Brain microvascular endothelial cell (primary cell): Measurements from ENCODE around the gene ORMDL2.
A peak's percentile ranks its signal among the peaks of the same experiment; 100 is the strongest.

Experiments
- DNase-seq: peaks from one replicate; pipeline ENCODE4 v3.0.0-alpha.2; 2020
- H3K27ac ChIP-seq: fragments of 250-450 bp; sonication (Bioruptor Pico); 2 replicates; pipeline ENCODE4 v1.5.1; 2020; ENCODE audit warnings: mild to moderate bottlenecking, moderate library complexity
- H3K27me3 ChIP-seq: fragments of 250-450 bp; sonication (Bioruptor Pico); replicated peaks from 2 replicates; pipeline ENCODE4 v1.5.1; 2020; ENCODE audit warnings: mild to moderate bottlenecking
- H3K36me3 ChIP-seq: fragments of 250-450 bp; sonication (Bioruptor Pico); replicated peaks from 2 replicates; pipeline ENCODE4 v1.5.1; 2020; ENCODE audit warnings: mild to moderate bottlenecking
- H3K4me3 ChIP-seq: 2 replicates; pipeline ENCODE4 v1.5.1; 2011; ENCODE audit warnings: low read depth, mild to moderate bottlenecking, control low read depth, low read length, moderate library complexity
- in situ Hi-C: cut with HindIII; loops from 2 replicates; pipeline ENCODE4 v1.10.0; 2017; ENCODE audit warnings: low sequenced_read_pairs, low pct_ligation_motif_present
- TF ChIP-seq, protein P1 (sequence below): IDR thresholded peaks from 2 replicates; pipeline ENCODE4 v1.5.1; 2011; ENCODE audit warnings: low read depth, mild to moderate bottlenecking, moderate library complexity, low read length, control low read depth, inconsistent platforms; ENCODE audit errors: missing control alignments

Gene ORMDL2

GRCh38 chr12:55845361-55845760, 27.5 kb downstream of the ORMDL2 start:
- DNase-seq = no peak
- in situ Hi-C loops = no loop called here
- Histone ChIP-seq H3K27me3 (no peaks in the 10 kb centered on the region), H3K36me3 (no peaks in the 10 kb centered on the region), H3K4me3 (no peak overlapping the region), H3K27ac (no peak overlapping the region)
- TF ChIP-seq, protein P1, sequence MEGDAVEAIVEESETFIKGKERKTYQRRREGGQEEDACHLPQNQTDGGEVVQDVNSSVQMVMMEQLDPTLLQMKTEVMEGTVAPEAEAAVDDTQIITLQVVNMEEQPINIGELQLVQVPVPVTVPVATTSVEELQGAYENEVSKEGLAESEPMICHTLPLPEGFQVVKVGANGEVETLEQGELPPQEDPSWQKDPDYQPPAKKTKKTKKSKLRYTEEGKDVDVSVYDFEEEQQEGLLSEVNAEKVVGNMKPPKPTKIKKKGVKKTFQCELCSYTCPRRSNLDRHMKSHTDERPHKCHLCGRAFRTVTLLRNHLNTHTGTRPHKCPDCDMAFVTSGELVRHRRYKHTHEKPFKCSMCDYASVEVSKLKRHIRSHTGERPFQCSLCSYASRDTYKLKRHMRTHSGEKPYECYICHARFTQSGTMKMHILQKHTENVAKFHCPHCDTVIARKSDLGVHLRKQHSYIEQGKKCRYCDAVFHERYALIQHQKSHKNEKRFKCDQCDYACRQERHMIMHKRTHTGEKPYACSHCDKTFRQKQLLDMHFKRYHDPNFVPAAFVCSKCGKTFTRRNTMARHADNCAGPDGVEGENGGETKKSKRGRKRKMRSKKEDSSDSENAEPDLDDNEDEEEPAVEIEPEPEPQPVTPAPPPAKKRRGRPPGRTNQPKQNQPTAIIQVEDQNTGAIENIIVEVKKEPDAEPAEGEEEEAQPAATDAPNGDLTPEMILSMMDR = no peak

DNA sequence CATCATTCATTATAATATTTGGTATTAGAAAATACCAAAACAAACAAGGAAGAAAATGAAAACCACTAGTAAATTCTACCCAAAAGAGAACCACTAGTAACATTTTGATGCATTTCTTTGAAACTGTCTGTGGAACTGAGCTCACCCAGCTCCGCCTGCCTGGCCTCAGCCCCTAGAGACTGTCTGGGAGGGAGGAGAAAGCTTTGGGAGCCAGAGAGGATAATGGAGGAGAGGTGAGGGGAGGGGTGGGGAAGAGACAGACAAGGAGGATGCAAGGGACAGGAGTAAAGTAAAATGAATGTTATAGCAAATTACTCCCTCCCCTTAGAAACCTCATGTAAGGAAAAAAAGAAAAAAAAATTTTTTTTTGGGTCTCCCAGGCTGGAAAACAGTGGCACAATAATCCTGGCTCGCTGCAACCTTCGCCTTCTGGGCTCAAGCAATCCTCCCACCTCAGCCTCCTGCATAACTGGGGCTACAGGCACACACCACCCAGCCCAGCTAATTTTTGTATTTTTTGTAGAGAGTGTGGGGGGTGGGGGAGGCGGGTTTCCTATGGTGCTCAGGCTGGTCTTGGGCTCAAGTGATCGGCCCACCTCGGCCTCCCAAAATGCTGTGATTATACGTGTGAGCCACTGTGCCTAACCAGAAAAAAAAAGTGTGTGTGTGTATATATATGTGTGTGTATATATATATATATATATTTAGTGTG, 28.1 kb downstream of the ORMDL2 start:
- H3K27ac ChIP-seq = peak overlapping the region; percentile 99
- TF ChIP-seq, protein P1 = no peak

DNA sequence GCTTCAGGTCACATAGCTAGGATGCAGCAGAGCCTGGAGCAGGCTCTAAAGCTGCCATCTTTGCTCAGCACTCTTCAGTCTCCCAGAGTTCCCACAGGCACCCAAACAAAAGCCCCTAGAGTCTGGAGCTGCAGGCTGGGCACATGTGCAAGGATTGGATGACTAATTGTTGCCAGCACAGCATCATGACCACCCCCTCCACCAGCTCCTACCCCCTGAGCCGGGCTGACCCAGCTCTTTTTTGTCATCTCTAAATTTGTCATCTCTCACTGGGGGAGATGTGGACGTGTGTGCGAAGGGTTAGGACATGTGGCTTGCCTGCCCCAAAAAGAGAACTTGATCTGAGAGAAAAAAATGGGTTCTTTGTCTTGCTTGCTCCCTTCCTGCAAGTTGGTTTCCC, 29.2 kb downstream of the ORMDL2 start:
- H3K27me3 ChIP-seq = no peaks in the 10 kb centered on the region
- peak; percentile 74 for DNase-seq
- peak overlapping the region; percentile 99 for H3K27ac ChIP-seq
- TF ChIP-seq, protein P1 = no peak
- in situ Hi-C loops = no loop called here
- no peak overlapping the region for H3K4me3 ChIP-seq
- no peaks in the 10 kb centered on the region for H3K36me3 ChIP-seq

More for the DNA sequence above, 28.1 kb downstream of the ORMDL2 start:
- Histone ChIP-seq H3K4me3 (no peak overlapping the region), H3K27me3 (no peaks in the 10 kb centered on the region), H3K36me3 (no peaks in the 10 kb centered on the region)
- in situ Hi-C loops = no loop called here
- no peak for DNase-seq

GRCh38 chr12:55847603-55848291, 29.9 kb downstream of the ORMDL2 start:
- TF ChIP-seq, protein P1 = no peak
- Histone ChIP-seq H3K27ac (peak overlapping the region; percentile 99), H3K27me3 (no peaks in the 10 kb centered on the region), H3K4me3 (peak overlapping the region; percentile 18), H3K36me3 (no peaks in the 10 kb centered on the region)
- in situ Hi-C loops = no loop called here
- peak; percentile 100 for DNase-seq

DNA sequence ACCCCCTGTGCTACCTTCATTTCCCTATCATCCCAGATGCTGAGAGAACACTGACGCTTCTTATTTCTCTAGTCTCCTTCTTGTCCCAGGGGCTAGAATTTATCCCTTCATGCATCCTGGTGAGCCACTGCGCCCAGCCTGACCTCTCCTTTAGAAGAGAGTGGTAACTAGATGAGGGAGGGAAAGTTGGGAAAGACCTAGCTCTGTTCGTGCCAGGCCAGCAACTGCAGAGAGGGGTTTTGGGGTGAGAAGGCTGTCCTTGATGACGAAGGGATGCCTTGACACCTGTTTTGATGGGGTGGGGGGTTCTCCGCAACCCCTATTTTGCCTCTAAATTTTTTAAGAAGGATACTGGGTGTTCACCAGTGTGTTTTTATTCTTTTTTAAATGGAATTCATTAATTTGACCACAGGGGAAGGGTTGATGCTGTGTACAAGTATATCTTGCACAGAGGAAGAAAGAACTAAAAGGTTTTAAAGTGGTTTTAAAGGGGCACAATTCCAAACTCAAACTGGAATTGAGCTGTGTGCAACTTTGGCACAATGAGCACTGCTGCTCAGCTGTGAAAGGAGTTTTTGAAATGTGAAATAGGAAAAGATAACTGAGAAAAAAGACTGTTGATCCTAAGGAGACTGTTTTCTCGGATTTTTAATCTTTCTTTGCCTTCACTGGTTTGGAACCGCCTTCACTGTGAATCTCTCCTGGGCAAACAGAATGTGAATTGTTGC, 31.9 kb downstream of the ORMDL2 start:
- no peaks in the 10 kb centered on the region for H3K36me3 ChIP-seq
- TF ChIP-seq, protein P1 = no peak
- H3K4me3 ChIP-seq = no peak overlapping the region
- DNase-seq = no peak
- H3K27me3 ChIP-seq = no peaks in the 10 kb centered on the region
- in situ Hi-C loops = no loop called here
- H3K27ac ChIP-seq = no peak overlapping the region
